ENCODE results near the gene OVCA2.

OVCA2 gene

GRCh38 chr17:2057760-2058585, 16.2 kb downstream of the OVCA2 start:
- peak; percentile 27 for DNase-seq (ENCODE audit: low spot score)
- Mint-ChIP-seq H3K27me3 (ENCODE audit: low read depth) (peaks cover 5% of the 10 kb centered on the region), H3K9me3 (no peaks in the 10 kb centered on the region), H3K36me3 (ENCODE audit: low read depth) (peaks cover 41% of the 10 kb centered on the region), H3K4me3 (peak overlapping the region; percentile 67), H3K27ac (peak overlapping the region; percentile 73), H3K4me1 (ENCODE audit: low read depth) (peaks cover 30% of the 10 kb centered on the region)

- H3K9me3 Mint-ChIP-seq, result no peaks in the 10 kb centered on the region
- peak overlapping the region; percentile 73 for H3K27ac Mint-ChIP-seq
- H3K4me3 Mint-ChIP-seq, result peak overlapping the region; percentile 76
- DNase-seq (ENCODE audit: low spot score), result peak; percentile 78
- H3K36me3 Mint-ChIP-seq (ENCODE audit: low read depth), result peaks cover 45% of the 10 kb centered on the region
- no peaks in the 10 kb centered on the region for H3K27me3 Mint-ChIP-seq (ENCODE audit: low read depth)
- peaks cover 32% of the 10 kb centered on the region for H3K4me1 Mint-ChIP-seq (ENCODE audit: low read depth)
Measured at GRCh38 chr17:2058586-2059546, 17.0 kb downstream of the OVCA2 start.

- Mint-ChIP-seq H3K9me3 (no peaks in the 10 kb centered on the region), H3K4me3 (peak overlapping the region; percentile 76), H3K4me1 (ENCODE audit: low read depth) (peaks cover 40% of the 10 kb centered on the region), H3K27ac (peak overlapping the region; percentile 73), H3K36me3 (ENCODE audit: low read depth) (peaks cover 53% of the 10 kb centered on the region), H3K27me3 (ENCODE audit: low read depth) (no peaks in the 10 kb centered on the region)
- DNase-seq (ENCODE audit: low spot score), result no peak
Measured at GRCh38 chr17:2059547-2060384, 17.9 kb downstream of the OVCA2 start.

- H3K36me3 Mint-ChIP-seq (ENCODE audit: low read depth), result peaks cover 57% of the 10 kb centered on the region
- DNase-seq (ENCODE audit: low spot score), result no peak
- peak overlapping the region; percentile 36 for H3K27ac Mint-ChIP-seq
- peak overlapping the region; percentile 76 for H3K4me3 Mint-ChIP-seq
- no peaks in the 10 kb centered on the region for H3K27me3 Mint-ChIP-seq (ENCODE audit: low read depth)
- H3K4me1 Mint-ChIP-seq (ENCODE audit: low read depth), result peaks cover 42% of the 10 kb centered on the region
- no peaks in the 10 kb centered on the region for H3K9me3 Mint-ChIP-seq
Measured at GRCh38 chr17:2060385-2060658, 18.5 kb downstream of the OVCA2 start.

GRCh38 chr17:2060681-2061440, 19.0 kb downstream of the OVCA2 start:
- Mint-ChIP-seq H3K27me3 (ENCODE audit: low read depth) (no peaks in the 10 kb centered on the region), H3K4me1 (ENCODE audit: low read depth) (peaks cover 46% of the 10 kb centered on the region), H3K27ac (peak overlapping the region; percentile 36), H3K9me3 (no peaks in the 10 kb centered on the region), H3K4me3 (peak overlapping the region; percentile 76), H3K36me3 (ENCODE audit: low read depth) (peaks cover 57% of the 10 kb centered on the region)
- no peak for DNase-seq (ENCODE audit: low spot score)

GRCh38 chr17:2061441-2061958, 19.7 kb downstream of the OVCA2 start:
- no peaks in the 10 kb centered on the region for H3K27me3 Mint-ChIP-seq (ENCODE audit: low read depth)

GRCh38 chr17:2062571-2063183, 20.9 kb downstream of the OVCA2 start:
- peak overlapping the region; percentile 70 for H3K27ac Mint-ChIP-seq
- DNase-seq (ENCODE audit: low spot score), result no peak
- H3K4me3 Mint-ChIP-seq, result no peak overlapping the region
- H3K36me3 Mint-ChIP-seq (ENCODE audit: low read depth), result peaks cover 59% of the 10 kb centered on the region
- H3K9me3 Mint-ChIP-seq, result no peaks in the 10 kb centered on the region
- H3K27me3 Mint-ChIP-seq (ENCODE audit: low read depth), result no peaks in the 10 kb centered on the region
- H3K4me1 Mint-ChIP-seq (ENCODE audit: low read depth), result peaks cover 57% of the 10 kb centered on the region

More at GRCh38 chr17:2061441-2061958, 19.7 kb downstream of the OVCA2 start:
- no peak for DNase-seq (ENCODE audit: low spot score)
- H3K9me3 Mint-ChIP-seq, result no peaks in the 10 kb centered on the region
- peak overlapping the region; percentile 70 for H3K27ac Mint-ChIP-seq
- peaks cover 48% of the 10 kb centered on the region for H3K4me1 Mint-ChIP-seq (ENCODE audit: low read depth)
- peaks cover 61% of the 10 kb centered on the region for H3K36me3 Mint-ChIP-seq (ENCODE audit: low read depth)
- no peak overlapping the region for H3K4me3 Mint-ChIP-seq

- no peak for DNase-seq (ENCODE audit: low spot score)
- H3K27me3 Mint-ChIP-seq (ENCODE audit: low read depth), result no peaks in the 10 kb centered on the region
- no peaks in the 10 kb centered on the region for H3K9me3 Mint-ChIP-seq
Measured at GRCh38 chr17:2063261-2064146, 21.7 kb downstream of the OVCA2 start.

GRCh38 chr17:2064147-2064489, 22.3 kb downstream of the OVCA2 start:
- H3K27me3 Mint-ChIP-seq (ENCODE audit: low read depth), result no peaks in the 10 kb centered on the region
- no peak for DNase-seq (ENCODE audit: low spot score)
- H3K4me1 Mint-ChIP-seq (ENCODE audit: low read depth), result peaks cover 69% of the 10 kb centered on the region
- no peaks in the 10 kb centered on the region for H3K9me3 Mint-ChIP-seq
- H3K36me3 Mint-ChIP-seq (ENCODE audit: low read depth), result peaks cover 62% of the 10 kb centered on the region
- peak overlapping the region; percentile 84 for H3K27ac Mint-ChIP-seq
- H3K4me3 Mint-ChIP-seq, result no peak overlapping the region

More at GRCh38 chr17:2063261-2064146, 21.7 kb downstream of the OVCA2 start:
- H3K4me1 Mint-ChIP-seq (ENCODE audit: low read depth), result peaks cover 63% of the 10 kb centered on the region
- peak overlapping the region; percentile 81 for H3K27ac Mint-ChIP-seq
- peaks cover 58% of the 10 kb centered on the region for H3K36me3 Mint-ChIP-seq (ENCODE audit: low read depth)
- no peak overlapping the region for H3K4me3 Mint-ChIP-seq

GRCh38 chr17:2064520-2064971, 22.7 kb downstream of the OVCA2 start:
- H3K36me3 Mint-ChIP-seq (ENCODE audit: low read depth), result peaks cover 59% of the 10 kb centered on the region

GRCh38 chr17:2064980-2065785, 23.4 kb downstream of the OVCA2 start:
- peak overlapping the region; percentile 84 for H3K27ac Mint-ChIP-seq
- no peaks in the 10 kb centered on the region for H3K9me3 Mint-ChIP-seq
- peak; percentile 71 for DNase-seq (ENCODE audit: low spot score)
- H3K36me3 Mint-ChIP-seq (ENCODE audit: low read depth), result peaks cover 55% of the 10 kb centered on the region
- H3K27me3 Mint-ChIP-seq (ENCODE audit: low read depth), result no peaks in the 10 kb centered on the region
- peaks cover 74% of the 10 kb centered on the region for H3K4me1 Mint-ChIP-seq (ENCODE audit: low read depth)
- H3K4me3 Mint-ChIP-seq, result no peak overlapping the region

More at GRCh38 chr17:2064520-2064971, 22.7 kb downstream of the OVCA2 start:
- Mint-ChIP-seq H3K9me3 (no peaks in the 10 kb centered on the region), H3K27ac (peak overlapping the region; percentile 84), H3K4me3 (no peak overlapping the region), H3K27me3 (ENCODE audit: low read depth) (no peaks in the 10 kb centered on the region), H3K4me1 (ENCODE audit: low read depth) (peaks cover 71% of the 10 kb centered on the region)
- no peak for DNase-seq (ENCODE audit: low spot score)
